ENCODE measurements around the gene WWOX. TPM values are rescaled to one million over a fixed set of nuclear protein-coding genes. Genes with fewer than 3 reads are reported as not detected.

Gene WWOX
- total RNA-seq, 3 donors from 2014 or later (not counting 1 experiment from before 2014, with no cell fraction given): 21.0 to 29.8 (median 27.0) TPM

- Mint-ChIP-seq H3K27me3 (ENCODE audit: low read depth in 2 of 2) (peaks cover 0 to 4% of the 10 kb centered on the region in 2 donors), H3K27ac (no peak overlapping the region), H3K9me3 (no peaks in the 10 kb centered on the region), H3K4me1 (no peaks in the 10 kb centered on the region), H3K4me3 (no peak overlapping the region), H3K36me3 (no peaks in the 10 kb centered on the region)
- Histone ChIP-seq H3K4me1 (ENCODE audit: control insufficient read depth, insufficient read depth, low read length) (no peaks in the 10 kb centered on the region), H3K9me3 (ENCODE audit: control insufficient read depth, insufficient read depth, low read length) (no peaks in the 10 kb centered on the region), H3K4me3 (ENCODE audit: low read length) (no peak overlapping the region), H3K36me3 (ENCODE audit: control insufficient read depth, insufficient read depth, low read length) (no peaks in the 10 kb centered on the region), H3K27ac (ENCODE audit: low read length) (no peak overlapping the region), H3K27me3 (ENCODE audit: control insufficient read depth, insufficient read depth, low read length) (no peaks in the 10 kb centered on the region)
- 82% methylated on average over 3 of the region's 3 CpGs for WGBS (ENCODE audit: insufficient coverage)
- ATAC-seq (no peak), DNase-seq (no peak)
- intact Hi-C loops (cut with micrococcal nuclease): no loop called here
- TF ChIP-seq, protein P1, sequence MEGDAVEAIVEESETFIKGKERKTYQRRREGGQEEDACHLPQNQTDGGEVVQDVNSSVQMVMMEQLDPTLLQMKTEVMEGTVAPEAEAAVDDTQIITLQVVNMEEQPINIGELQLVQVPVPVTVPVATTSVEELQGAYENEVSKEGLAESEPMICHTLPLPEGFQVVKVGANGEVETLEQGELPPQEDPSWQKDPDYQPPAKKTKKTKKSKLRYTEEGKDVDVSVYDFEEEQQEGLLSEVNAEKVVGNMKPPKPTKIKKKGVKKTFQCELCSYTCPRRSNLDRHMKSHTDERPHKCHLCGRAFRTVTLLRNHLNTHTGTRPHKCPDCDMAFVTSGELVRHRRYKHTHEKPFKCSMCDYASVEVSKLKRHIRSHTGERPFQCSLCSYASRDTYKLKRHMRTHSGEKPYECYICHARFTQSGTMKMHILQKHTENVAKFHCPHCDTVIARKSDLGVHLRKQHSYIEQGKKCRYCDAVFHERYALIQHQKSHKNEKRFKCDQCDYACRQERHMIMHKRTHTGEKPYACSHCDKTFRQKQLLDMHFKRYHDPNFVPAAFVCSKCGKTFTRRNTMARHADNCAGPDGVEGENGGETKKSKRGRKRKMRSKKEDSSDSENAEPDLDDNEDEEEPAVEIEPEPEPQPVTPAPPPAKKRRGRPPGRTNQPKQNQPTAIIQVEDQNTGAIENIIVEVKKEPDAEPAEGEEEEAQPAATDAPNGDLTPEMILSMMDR (IDR thresholded peaks at IDR 0.05): no peak
Observed at GRCh38 chr16:78668393-78668792, 568.9 kb downstream of the WWOX start.

DNA sequence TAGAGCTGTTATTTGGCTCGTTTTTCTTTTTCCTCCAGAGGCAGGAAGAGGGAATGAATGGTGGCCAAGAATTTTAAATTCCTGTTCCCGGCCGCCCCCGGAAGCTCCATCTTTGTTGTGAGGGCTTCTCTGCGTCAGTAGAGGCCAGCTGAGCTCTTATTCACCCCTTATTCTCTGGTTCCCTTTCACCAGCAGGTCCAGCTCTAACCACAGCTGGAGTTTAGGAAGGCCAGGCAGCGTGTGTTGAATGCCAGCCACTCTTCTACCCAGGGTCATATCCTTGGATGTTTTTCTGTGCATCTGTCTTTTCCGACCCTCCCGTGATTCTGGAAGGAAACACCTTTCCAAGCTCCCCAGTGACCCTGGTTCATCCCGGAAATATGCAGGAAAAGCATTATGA is 570.5 kb downstream of the WWOX start:
- H3K9me3 ChIP-seq (ENCODE audit: control insufficient read depth, insufficient read depth, low read length): no peaks in the 10 kb centered on the region
- no peak overlapping the region for H3K4me3 ChIP-seq (ENCODE audit: low read length)
- WGBS (ENCODE audit: insufficient coverage): 92% methylated on average over 8 of the region's 9 CpGs
- TF ChIP-seq, protein P1 (IDR thresholded peaks at IDR 0.05): no peak
- DNase-seq (no peak), ATAC-seq (no peak)
- Mint-ChIP-seq H3K36me3 (no peaks in the 10 kb centered on the region), H3K27ac (no peak overlapping the region), H3K4me1 (no peaks in the 10 kb centered on the region), H3K9me3 (no peaks in the 10 kb centered on the region), H3K27me3 (ENCODE audit: low read depth in 2 of 2) (no peaks in the 10 kb centered on the region), H3K4me3 (no peak overlapping the region)
- no peaks in the 10 kb centered on the region for H3K4me1 ChIP-seq (ENCODE audit: control insufficient read depth, insufficient read depth, low read length)
- no peak overlapping the region for H3K27ac ChIP-seq (ENCODE audit: low read length)
- H3K36me3 ChIP-seq (ENCODE audit: control insufficient read depth, insufficient read depth, low read length): no peaks in the 10 kb centered on the region
- no peaks in the 10 kb centered on the region for H3K27me3 ChIP-seq (ENCODE audit: control insufficient read depth, insufficient read depth, low read length)
- intact Hi-C loops (cut with micrococcal nuclease): no loop called here

- Histone ChIP-seq H3K4me1 (ENCODE audit: control insufficient read depth, insufficient read depth, low read length) (no peaks in the 10 kb centered on the region), H3K27ac (ENCODE audit: low read length) (no peak overlapping the region), H3K9me3 (ENCODE audit: control insufficient read depth, insufficient read depth, low read length) (no peaks in the 10 kb centered on the region), H3K4me3 (ENCODE audit: low read length) (no peak overlapping the region), H3K27me3 (ENCODE audit: control insufficient read depth, insufficient read depth, low read length) (no peaks in the 10 kb centered on the region), H3K36me3 (ENCODE audit: control insufficient read depth, insufficient read depth, low read length) (no peaks in the 10 kb centered on the region)
- Mint-ChIP-seq H3K4me3 (no peak overlapping the region), H3K36me3 (no peaks in the 10 kb centered on the region), H3K27me3 (ENCODE audit: low read depth in 2 of 2) (no peaks in the 10 kb centered on the region), H3K4me1 (peaks cover 0 to 5% of the 10 kb centered on the region in 2 donors), H3K9me3 (no peaks in the 10 kb centered on the region), H3K27ac (no peak overlapping the region)
- ATAC-seq: no peak
- intact Hi-C loops (cut with micrococcal nuclease): no loop called here
- 95% methylated on average over 17 of the region's 17 CpGs for WGBS (ENCODE audit: insufficient coverage)
- TF ChIP-seq, protein P1 (IDR thresholded peaks at IDR 0.05): no peak
- DNase-seq: no peak
Observed at GRCh38 chr16:78672779-78673556, 573.5 kb downstream of the WWOX start.

- H3K27me3 Mint-ChIP-seq (ENCODE audit: low read depth in 2 of 2): no peaks in the 10 kb centered on the region
- no peak overlapping the region for H3K27ac ChIP-seq (ENCODE audit: low read length)
- intact Hi-C loops (cut with micrococcal nuclease): no loop called here
- H3K27me3 ChIP-seq (ENCODE audit: control insufficient read depth, insufficient read depth, low read length): no peaks in the 10 kb centered on the region
- WGBS (ENCODE audit: insufficient coverage): 93% methylated on average over 5 of the region's 5 CpGs
- no peaks in the 10 kb centered on the region for H3K9me3 ChIP-seq (ENCODE audit: control insufficient read depth, insufficient read depth, low read length)
- no peak overlapping the region for H3K27ac Mint-ChIP-seq
- no peaks in the 10 kb centered on the region for H3K36me3 Mint-ChIP-seq
- H3K4me3 Mint-ChIP-seq: no peak overlapping the region
- peaks cover 0 to 6% of the 10 kb centered on the region in 2 donors for H3K4me1 Mint-ChIP-seq
- no peaks in the 10 kb centered on the region for H3K36me3 ChIP-seq (ENCODE audit: control insufficient read depth, insufficient read depth, low read length)
- no peak for ATAC-seq
- H3K4me1 ChIP-seq (ENCODE audit: control insufficient read depth, insufficient read depth, low read length): no peaks in the 10 kb centered on the region
- no peak overlapping the region for H3K4me3 ChIP-seq (ENCODE audit: low read length)
- no peaks in the 10 kb centered on the region for H3K9me3 Mint-ChIP-seq
- TF ChIP-seq, protein P1 (IDR thresholded peaks at IDR 0.05): no peak
- no peak for DNase-seq
Observed at GRCh38 chr16:78673884-78674283, 574.4 kb downstream of the WWOX start.

All from natural killer cell (primary cell).